Thyroid gland (tissue), 4 donors: Measurements from ENCODE around the gene ZNF91. TPM values are rescaled to one million over a fixed set of nuclear protein-coding genes. Genes with fewer than 3 reads are reported as not detected.
"Not testable (repeated sequence)": the region's sequence is repeated elsewhere in the genome, so short reads cannot be mapped to it uniquely, and the experiment has no call there.

Experiments
- DNase-seq, 2 donors: peaks; one replicate each; pipeline ENCODE4 v3.0.0-alpha.2; 2019
- H3K27ac ChIP-seq, 3 donors: fragments of 200-600 bp; sonication (generic); 1 replicate in 2 of 3; 2 replicates in 1 of 3; pipeline ENCODE4 v1.5.1; 2016 to 2019; ENCODE audit warnings: mild to moderate bottlenecking in 1 of 3, moderate library complexity in 1 of 3
- H3K27me3 ChIP-seq: fragments of 200-600 bp; sonication (generic); one replicate; pipeline ENCODE4 v1.5.1; 2019
- H3K36me3 ChIP-seq, 2 donors: fragments of 200-600 bp; sonication (generic); one replicate each; pipeline ENCODE4 v1.5.1; 2016 to 2019
- H3K4me1 ChIP-seq, 2 donors: fragments of 200-600 bp; sonication (generic); one replicate each; pipeline ENCODE4 v1.5.1; 2017 to 2019
- H3K4me3 ChIP-seq, 3 donors: fragments of 200-600 bp; sonication (generic); replicated peaks in 1 of 3; 1 replicate in 2 of 3; 2 replicates in 1 of 3; pipeline ENCODE4 v1.5.1; 2016; ENCODE audit warnings: mild to moderate bottlenecking in 1 of 3
- H3K9me3 ChIP-seq: fragments of 200-600 bp; sonication (generic); one replicate; pipeline ENCODE4 v1.5.1; 2017
- POLR2A ChIP-seq, 2 donors: fragments of 450-650 bp; IDR thresholded peaks; one replicate each; pipeline ENCODE4 v1.6.1; 2017; ENCODE audit warnings: antibody characterized with exemption in 2 of 2, mild to moderate bottlenecking in 2 of 2, moderate library complexity in 1 of 2
- WGBS, 2 donors: methylation state at CpG; one replicate each; pipeline ENCODE4 v1.1.5; 2017; 5-methylcytosine and 5-hydroxymethylcytosine counted together
- intact Hi-C: fragments of 100-400 bp; cut with DNase I; formaldehyde crosslinking; loops from one replicate; pipeline ENCODE4 v1.15.1; 2023
- total RNA-seq, 4 donors: library from RNA; depleted of rRNA; stranded (reverse); fragments of >200 nt; gene quantifications; one replicate each; pipeline ENCODE4 v1.2.3, GENCODE V29; 2016
- TF ChIP-seq, protein P1 (sequence below), 6 experiments: fragments of 200-600 bp in 3 of 6; fragments of 450-650 bp in 3 of 6; sonication (generic) in 3 of 6; IDR thresholded peaks; one replicate each; pipeline ENCODE4 v1.5.1; 2016 to 2019; ENCODE audit warnings: antibody characterized with exemption in 6 of 6, mild to moderate bottlenecking in 2 of 6, inconsistent platforms in 1 of 6, moderate library complexity in 1 of 6

ZNF91 gene
- total RNA-seq, 4 donors from 2014 or later: 92.5 to 220 (median 122) TPM

DNA sequence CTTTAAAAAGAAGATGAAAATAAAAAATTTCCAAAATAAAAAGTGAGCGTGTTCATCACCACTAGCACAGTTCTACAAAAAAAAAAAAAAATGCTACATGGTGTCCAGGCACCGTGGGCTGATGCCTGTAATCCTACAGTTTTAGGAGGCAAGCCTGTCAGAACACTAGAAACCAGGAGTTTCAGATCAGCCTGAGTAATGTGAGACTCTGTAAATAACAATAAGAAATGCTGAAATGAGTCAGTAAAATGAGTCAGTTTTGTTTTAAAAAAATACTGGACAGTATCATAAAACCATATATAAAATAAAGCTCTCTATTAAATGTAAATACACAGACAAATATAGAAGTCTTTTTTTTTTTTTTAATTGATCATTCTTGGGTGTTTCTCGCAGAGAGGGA is 30.0 kb downstream of the ZNF91 start:
- H3K36me3 ChIP-seq: peaks cover 30 to 36% of the 10 kb centered on the region in 2 donors
- H3K4me3 ChIP-seq: no peak overlapping the region
- H3K27me3 ChIP-seq: no peaks in the 10 kb centered on the region
- peaks cover 11% of the 10 kb centered on the region for H3K9me3 ChIP-seq
- no peak overlapping the region for H3K27ac ChIP-seq
- no peak for DNase-seq
- TF ChIP-seq, protein P1, sequence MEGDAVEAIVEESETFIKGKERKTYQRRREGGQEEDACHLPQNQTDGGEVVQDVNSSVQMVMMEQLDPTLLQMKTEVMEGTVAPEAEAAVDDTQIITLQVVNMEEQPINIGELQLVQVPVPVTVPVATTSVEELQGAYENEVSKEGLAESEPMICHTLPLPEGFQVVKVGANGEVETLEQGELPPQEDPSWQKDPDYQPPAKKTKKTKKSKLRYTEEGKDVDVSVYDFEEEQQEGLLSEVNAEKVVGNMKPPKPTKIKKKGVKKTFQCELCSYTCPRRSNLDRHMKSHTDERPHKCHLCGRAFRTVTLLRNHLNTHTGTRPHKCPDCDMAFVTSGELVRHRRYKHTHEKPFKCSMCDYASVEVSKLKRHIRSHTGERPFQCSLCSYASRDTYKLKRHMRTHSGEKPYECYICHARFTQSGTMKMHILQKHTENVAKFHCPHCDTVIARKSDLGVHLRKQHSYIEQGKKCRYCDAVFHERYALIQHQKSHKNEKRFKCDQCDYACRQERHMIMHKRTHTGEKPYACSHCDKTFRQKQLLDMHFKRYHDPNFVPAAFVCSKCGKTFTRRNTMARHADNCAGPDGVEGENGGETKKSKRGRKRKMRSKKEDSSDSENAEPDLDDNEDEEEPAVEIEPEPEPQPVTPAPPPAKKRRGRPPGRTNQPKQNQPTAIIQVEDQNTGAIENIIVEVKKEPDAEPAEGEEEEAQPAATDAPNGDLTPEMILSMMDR (IDR thresholded peaks at IDR 0.05): no peak
- no peak for TF ChIP-seq POLR2A (IDR thresholded peaks at IDR 0.05)
- no peaks in the 10 kb centered on the region for H3K4me1 ChIP-seq
- intact Hi-C loops: no loop called here
- WGBS, 2 donors: 96 to 97% methylated on average over 3 of the region's 3 CpGs

DNA sequence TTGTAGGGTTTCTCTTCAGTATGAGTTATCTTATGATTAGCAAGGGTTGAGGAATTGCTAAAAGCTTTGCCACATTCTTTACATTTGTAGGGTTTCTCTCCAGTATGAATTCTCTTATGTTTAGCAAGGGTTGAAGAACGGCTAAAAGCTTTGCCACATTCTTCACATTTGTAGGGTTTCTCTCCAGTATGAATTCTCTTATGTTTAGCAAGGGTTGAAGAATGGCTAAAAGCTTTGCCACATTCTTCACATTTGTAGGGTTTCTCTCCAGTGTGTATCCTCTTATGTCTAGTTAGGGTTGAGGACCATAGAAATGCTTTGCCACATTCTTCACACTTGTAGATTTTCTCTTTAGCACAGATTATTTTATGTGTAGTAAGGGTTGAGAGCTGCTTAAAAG is 33.4 kb downstream of the ZNF91 start:
- intact Hi-C loops, H3K4me3 ChIP-seq, H3K27me3 ChIP-seq, DNase-seq, H3K27ac ChIP-seq, H3K4me1 ChIP-seq: not testable (repeated sequence)
- 89 to 97% methylated on average over 1 of the region's 1 CpG for WGBS, 2 donors
- Histone ChIP-seq H3K9me3 (peaks cover 11% of the 10 kb centered on the region), H3K36me3 (peaks cover 17 to 26% of the 10 kb centered on the region in 2 donors)

DNA sequence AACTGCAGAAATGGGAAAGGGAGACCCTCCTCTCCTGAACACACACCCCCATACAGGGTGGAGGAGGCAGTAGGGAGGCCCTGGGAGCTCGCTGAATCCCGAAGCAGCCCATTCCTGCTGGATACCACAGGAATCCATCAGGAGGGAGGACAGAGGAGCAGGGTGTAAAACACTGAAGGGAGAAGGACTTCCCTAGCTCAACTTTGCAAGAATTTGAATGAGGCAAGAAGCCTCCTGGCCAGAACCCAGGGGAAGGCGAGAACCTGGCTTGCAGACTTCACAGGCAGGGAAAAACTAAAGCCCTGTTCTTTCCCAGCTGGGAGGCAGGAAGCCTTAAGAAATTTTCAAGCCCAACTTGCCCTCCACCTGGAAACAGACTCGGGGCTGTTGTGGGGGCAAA is 43.5 kb downstream of the ZNF91 start:
- no peaks in the 10 kb centered on the region for H3K9me3 ChIP-seq
- H3K27ac ChIP-seq: no peak overlapping the region
- no peak overlapping the region for H3K4me3 ChIP-seq
- WGBS, 2 donors: 98 to 100% methylated on average over 4 of the region's 4 CpGs
- H3K36me3 ChIP-seq: peaks cover 2 to 9% of the 10 kb centered on the region in 2 donors
- no peaks in the 10 kb centered on the region for H3K4me1 ChIP-seq
- intact Hi-C loops: no loop called here
- H3K27me3 ChIP-seq: no peaks in the 10 kb centered on the region
- no peak for DNase-seq
- no peak for TF ChIP-seq POLR2A (IDR thresholded peaks at IDR 0.05)
- TF ChIP-seq, protein P1 (IDR thresholded peaks at IDR 0.05): no peak

DNA sequence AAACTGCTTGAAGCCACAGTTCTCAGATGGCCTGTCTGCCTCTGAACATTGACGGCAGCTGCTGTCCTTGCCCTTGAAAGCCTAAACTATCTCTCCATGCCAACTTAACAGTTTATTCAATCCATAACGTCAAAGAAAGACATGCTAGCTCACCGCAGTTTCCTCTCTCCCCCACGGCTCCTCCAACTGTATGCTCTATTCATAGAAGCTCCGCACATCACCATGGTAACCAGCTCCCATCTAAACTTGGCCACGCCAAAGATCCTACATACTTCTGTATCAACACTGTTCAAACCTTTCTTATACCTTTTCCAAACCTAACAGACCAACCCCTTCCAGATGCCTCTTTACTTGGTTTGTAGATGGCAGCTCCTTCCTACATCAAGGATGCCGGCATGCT is 48.6 kb downstream of the ZNF91 start:
- no peaks in the 10 kb centered on the region for H3K27me3 ChIP-seq
- no peaks in the 10 kb centered on the region for H3K9me3 ChIP-seq
- TF ChIP-seq POLR2A (IDR thresholded peaks at IDR 0.05): no peak
- TF ChIP-seq, protein P1 (IDR thresholded peaks at IDR 0.05): no peak
- peaks cover 11 to 22% of the 10 kb centered on the region in 2 donors for H3K36me3 ChIP-seq
- intact Hi-C loops: no loop called here
- H3K4me1 ChIP-seq: no peaks in the 10 kb centered on the region
- H3K27ac ChIP-seq: no peak overlapping the region
- 96 to 97% methylated on average over 7 of the region's 7 CpGs for WGBS, 2 donors
- no peak for DNase-seq
- H3K4me3 ChIP-seq: no peak overlapping the region

DNA sequence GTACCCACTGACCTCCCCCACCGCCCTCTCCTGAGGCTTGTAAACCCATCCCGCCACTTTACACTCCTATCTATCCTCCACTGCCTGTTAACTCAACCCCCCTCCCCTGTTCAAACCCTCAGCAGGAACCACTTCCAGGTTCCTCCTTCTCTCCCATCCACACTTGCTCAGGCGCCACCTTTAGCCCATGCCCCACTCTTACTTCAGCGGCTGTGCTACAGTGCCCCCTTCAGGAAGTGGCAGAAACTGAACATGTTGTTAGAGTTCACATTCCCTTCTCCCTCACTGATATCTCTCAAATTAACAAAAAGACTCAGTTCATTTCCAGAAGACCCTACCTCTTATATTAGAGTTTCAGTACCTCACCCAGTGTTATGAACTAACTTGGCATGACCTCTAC is 49.4 kb downstream of the ZNF91 start:
- intact Hi-C loops: no loop called here
- Histone ChIP-seq H3K4me3 (no peak overlapping the region), H3K9me3 (no peaks in the 10 kb centered on the region), H3K36me3 (peaks cover 11 to 18% of the 10 kb centered on the region in 2 donors), H3K4me1 (no peaks in the 10 kb centered on the region), H3K27me3 (no peaks in the 10 kb centered on the region), H3K27ac (no peak overlapping the region)
- no peak for DNase-seq
- WGBS, 2 donors: 82% methylated on average over 4 of the region's 4 CpGs
- TF ChIP-seq, protein P1 (IDR thresholded peaks at IDR 0.05): no peak
- TF ChIP-seq POLR2A (IDR thresholded peaks at IDR 0.05): no peak
